Mammary epithelial cell (primary cell): ENCODE results near the gene C2orf72.

Source experiments
- EZH2 ChIP-seq: IDR thresholded peaks from 2 replicates; pipeline ENCODE4 v1.6.1; 2012; ENCODE audit warnings: low read length, inconsistent platforms, borderline replicate concordance
- TF ChIP-seq, protein P1 (sequence below), 2 donors: IDR thresholded peaks in 1 of 2; conservative IDR thresholded peaks in 1 of 2; 2 replicates each; pipeline ENCODE4 v1.5.1; 2011 to 2012; ENCODE audit warnings: inconsistent platforms in 2 of 2, low read length in 2 of 2, mild to moderate bottlenecking in 2 of 2, control low read depth in 1 of 2, low read depth in 1 of 2; ENCODE audit not compliant: insufficient read depth in 1 of 2; ENCODE audit errors: extremely low read depth in 1 of 2

GRCh38 chr2:231029563-231029962 is 7.8 kb upstream of the C2orf72 start:
- TF ChIP-seq, protein P1, sequence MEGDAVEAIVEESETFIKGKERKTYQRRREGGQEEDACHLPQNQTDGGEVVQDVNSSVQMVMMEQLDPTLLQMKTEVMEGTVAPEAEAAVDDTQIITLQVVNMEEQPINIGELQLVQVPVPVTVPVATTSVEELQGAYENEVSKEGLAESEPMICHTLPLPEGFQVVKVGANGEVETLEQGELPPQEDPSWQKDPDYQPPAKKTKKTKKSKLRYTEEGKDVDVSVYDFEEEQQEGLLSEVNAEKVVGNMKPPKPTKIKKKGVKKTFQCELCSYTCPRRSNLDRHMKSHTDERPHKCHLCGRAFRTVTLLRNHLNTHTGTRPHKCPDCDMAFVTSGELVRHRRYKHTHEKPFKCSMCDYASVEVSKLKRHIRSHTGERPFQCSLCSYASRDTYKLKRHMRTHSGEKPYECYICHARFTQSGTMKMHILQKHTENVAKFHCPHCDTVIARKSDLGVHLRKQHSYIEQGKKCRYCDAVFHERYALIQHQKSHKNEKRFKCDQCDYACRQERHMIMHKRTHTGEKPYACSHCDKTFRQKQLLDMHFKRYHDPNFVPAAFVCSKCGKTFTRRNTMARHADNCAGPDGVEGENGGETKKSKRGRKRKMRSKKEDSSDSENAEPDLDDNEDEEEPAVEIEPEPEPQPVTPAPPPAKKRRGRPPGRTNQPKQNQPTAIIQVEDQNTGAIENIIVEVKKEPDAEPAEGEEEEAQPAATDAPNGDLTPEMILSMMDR (conservative IDR thresholded peaks at IDR 0.05 in 1 of 2, IDR thresholded peaks at IDR 0.05 in 1 of 2; ENCODE audit: extremely low read depth in 1 of 2, insufficient read depth in 1 of 2, low read depth in 1 of 2, low read length in 2 of 2): no peak
- no peak for TF ChIP-seq EZH2
